Ecto neural progenitor cell (in vitro differentiated cells): ENCODE results near the gene HASPIN.

Experiments used
- DNase-seq: peaks from one replicate; pipeline ENCODE4 v3.0.0-alpha.2; 2018; ENCODE audit warnings: low spot score

Gene HASPIN

DNA sequence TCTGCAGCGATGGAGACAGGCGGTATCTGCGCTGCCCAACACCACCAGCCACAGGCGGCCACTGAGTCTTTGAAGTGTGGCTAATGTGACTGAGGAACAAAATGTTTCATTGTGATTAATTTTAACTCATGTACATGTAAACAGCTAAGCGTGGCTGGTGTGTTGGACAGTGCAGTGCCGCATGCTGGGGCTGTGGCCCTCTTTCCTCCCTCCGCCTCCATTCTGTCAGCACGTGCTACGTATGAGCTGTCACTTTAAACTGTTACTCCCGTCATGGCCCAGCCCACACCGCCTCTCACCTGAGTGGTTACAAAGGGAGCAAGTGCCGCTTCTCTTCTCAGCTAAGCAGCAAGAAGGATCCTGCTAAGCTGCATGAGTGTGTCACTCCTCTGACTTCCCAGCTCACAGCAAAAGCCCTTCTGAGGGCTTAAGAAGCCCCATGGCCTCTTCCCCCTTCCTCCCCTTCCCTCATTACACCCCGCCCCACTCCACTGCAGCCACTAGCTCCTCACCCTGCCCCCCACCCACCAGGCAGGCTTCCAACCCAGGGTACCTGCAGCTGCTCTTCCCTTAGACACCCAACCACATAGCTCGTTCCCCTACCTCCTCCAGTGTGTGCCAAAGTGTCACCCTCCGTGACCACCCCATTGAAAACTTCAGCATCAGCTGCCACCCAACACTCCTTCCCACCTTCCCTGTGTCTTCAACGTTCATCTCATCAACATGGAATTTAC lies 15.0 kb downstream of the HASPIN start:
- no peak for DNase-seq

DNA sequence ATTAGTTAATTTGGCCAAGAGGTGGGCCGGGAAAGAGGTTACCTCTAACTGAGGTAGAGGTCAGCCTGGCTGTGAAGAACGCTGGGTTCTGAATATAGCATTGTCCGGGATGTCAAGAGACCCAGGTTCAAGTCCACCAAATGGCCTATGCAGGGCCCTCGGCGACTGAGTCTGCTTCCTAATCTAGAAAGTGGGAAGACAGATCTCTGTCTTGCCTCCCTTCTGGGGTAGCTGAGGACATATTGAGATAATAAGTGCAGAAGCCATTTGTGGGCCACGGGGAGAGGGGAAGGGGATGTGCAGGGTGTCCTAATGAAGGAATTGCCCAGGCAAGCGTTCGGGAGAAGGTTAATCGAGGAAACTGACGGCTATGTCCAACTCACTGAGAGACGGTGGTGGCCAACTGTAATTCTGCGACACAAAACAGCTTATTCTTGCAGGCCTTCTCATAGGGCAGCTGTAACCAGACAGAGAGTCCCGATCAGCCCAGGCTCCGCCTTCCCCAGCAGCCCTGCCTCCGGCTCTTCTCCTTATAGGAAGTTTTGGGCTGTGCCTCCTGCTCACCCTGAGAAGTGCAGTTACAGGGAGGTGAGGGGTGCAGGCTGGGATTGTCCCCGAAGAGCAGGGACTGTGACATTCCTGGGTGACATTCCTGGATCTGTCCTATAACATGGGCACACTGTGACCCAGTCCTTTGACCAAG lies 15.9 kb downstream of the HASPIN start:
- no peak for DNase-seq

DNA sequence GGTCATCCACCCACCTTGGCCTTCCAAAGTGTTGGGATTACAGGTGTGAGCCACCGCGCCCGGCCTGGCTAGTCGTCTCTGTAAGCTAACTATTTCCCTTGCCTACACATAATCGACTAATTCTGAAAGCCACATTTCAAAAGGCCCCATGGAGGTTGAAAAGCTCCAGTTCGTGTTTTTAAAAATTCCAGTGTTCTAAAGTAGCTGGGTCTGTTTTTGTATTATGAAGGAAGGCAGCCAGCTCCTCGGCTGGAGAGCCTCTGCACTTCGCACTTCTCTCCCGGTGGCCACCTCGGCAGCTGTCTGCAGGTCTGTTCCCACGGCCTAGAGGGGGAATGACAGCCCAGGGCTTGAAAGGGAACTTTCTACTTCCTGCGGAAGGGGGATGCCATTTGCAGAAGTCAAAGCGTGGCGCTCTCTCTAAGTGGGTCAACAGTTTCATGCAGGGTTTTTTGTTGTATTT lies 16.9 kb downstream of the HASPIN start:
- no peak for DNase-seq

DNA sequence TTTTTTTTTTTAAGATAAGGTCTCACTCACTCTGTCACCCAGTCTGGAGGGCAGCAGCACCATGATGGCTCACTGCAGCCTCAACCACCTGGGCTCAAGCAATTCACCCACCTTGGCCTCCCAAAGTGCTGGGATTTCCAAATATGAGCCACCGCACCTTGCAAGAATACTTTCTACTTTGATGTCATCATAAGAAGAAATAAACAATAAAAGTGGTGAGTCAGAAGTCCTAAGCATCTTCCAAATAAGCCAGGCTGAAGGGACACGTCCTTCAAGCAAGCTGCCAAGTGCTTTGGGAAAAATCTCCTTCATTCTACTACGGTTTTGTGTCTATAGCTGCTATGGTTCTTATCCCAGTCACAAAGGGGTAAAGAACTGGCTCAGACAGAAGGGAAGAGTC lies 20.3 kb downstream of the HASPIN start:
- no peak for DNase-seq

DNA sequence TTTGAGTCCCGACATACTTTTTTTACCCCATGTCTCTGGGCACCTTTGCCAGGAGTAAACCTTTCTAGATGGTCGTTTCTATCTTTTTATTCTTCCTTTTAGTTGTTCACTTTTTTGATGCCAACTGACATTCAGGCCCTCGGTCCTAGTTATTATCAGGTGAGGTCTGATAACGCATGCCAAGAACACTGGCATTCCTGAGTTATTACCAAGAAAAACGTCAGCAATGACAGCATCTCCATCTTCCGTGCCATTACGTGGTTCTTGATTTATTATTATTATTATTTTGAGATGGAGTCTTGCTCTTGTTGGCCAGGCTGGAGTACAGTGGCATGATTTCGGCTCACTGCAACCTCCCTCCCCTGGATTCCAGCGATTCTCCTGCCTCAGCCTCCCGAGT lies 21.4 kb downstream of the HASPIN start:
- no peak for DNase-seq

DNA sequence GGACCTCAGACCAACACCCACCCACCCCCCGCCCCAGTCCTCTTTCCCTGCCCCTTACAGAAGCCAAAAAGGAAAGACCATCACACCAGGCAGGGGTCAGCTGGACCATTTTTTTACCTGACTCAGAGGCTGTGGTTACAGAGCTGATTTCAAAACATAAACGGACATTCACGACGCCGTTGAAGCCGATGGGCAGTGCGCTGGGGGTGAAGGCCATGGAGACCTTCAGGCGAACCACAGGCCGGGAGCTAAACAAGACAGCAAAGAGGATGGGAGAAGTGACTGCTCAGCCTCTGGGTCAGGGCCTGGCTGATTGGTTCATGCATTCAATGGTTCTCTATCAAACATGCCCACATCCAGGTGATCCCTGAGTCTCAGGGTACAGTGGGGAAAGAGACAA lies 24.1 kb downstream of the HASPIN start:
- no peak for DNase-seq

DNA sequence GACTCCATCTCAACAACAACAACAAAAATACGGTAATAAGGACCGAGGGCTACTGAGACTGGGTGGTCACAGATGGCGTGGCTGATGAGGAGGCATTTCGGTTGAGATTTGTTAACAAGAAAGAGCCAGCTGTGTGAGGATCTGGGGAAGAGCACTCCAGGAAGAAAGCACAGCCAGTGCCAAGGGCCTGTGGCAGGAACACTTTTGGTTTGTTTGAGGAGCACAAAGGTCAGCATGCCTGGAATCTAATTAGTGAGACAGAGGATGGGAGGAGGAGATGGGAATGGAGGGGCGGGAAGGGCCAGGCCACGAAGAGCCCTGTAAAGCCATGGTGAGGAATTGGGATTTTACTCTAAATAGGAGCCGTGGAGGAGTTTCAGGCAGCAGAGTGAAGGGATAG lies 24.9 kb downstream of the HASPIN start:
- DNase-seq = no peak

DNA sequence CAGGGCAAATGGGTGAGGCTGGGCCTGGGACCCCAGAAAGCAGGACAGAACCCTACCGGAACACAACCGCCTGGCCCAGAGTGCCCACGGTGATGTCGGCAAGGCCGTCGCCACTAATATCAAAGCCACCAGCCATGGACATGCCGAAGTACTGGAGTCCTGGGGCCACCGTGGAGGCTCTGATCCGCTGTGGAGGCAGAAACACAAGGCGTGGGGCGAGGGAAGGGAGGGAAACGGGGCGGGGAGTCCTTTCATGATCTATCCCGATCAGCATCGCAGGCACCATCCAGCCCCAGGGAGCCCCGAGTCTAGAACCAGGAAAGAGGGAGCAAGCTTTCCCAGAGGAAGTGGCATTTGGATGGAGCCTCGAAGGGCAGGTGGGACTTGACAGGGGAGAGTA lies 26.6 kb downstream of the HASPIN start:
- no peak for DNase-seq

DNA sequence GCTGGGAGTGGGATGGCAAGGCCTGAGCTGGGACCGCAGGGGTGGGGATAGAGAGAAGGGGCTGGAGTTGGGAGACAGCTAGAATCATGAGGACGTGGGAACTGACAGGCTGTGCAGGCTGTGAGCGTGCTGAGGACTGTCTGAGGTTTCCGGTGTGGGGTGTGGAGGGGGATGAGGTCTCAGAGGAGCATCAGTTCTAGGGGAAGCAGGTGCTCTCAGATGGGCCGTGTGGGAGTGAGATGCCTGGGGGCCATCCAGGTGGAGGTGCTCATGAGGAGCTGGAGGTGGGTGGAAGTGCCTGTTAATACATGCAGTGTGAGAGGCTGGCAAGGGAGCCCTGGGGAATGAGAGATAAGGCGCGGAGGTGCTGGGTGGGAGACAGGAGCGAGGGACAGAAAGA lies 27.2 kb downstream of the HASPIN start:
- no peak for DNase-seq

DNA sequence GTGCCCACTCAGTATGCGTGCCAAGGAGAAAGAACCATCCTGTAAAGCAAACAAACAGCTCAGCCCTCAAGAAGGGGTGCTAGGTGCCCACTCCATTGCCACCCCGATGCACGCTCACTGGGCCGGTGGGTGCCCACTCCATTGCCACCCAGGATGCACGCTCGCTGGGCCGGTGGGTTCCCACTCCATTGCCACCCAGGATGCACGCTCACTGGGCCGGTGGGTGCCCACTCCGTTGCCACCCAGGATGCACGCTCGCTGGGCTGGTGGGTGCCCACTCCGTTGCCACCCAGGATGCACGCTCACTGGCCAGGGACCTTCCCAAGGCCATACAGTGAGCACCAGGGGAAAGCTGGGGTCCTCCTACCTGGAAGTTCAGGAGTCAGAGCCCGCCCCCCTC lies 28.1 kb downstream of the HASPIN start:
- no peak for DNase-seq

DNA sequence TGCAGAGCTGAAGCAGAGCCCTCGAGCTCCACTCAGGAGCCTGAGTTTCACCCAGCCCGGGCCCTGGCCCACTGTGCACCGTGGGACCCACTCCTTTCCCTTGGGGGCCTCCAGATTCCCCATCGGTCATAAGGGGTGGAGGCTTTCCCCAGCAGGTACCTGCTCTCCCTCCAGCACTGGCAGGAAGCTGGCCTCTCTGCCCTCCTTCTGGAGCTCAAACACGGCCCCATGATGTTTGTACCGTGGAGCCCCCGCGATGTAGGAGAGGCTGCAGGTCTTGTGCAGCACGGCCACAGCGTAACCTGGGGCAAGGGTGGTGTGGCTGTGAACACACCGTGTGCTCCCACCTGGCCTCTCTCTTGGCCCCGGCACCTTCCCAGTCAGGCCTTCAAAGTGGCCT lies 29.9 kb downstream of the HASPIN start:
- DNase-seq = no peak

DNA sequence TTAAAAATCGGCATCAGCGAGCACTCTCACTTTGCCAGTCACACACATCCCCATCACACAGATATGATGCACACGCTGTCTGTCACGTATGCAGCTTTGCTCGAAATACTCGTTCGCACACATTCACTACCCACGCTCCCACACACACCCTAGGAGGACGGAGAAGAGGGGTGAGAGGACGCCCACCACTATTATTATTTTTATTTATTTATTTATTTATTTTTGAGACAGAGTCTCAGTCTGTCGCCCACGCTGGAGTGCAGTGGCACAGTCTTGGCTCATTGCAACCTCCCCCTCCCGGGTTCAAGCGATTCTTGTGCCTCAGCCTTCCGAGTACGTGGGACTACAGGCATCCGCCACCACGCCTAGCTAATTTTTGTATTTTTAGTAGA lies 30.4 kb downstream of the HASPIN start:
- DNase-seq = no peak

DNA sequence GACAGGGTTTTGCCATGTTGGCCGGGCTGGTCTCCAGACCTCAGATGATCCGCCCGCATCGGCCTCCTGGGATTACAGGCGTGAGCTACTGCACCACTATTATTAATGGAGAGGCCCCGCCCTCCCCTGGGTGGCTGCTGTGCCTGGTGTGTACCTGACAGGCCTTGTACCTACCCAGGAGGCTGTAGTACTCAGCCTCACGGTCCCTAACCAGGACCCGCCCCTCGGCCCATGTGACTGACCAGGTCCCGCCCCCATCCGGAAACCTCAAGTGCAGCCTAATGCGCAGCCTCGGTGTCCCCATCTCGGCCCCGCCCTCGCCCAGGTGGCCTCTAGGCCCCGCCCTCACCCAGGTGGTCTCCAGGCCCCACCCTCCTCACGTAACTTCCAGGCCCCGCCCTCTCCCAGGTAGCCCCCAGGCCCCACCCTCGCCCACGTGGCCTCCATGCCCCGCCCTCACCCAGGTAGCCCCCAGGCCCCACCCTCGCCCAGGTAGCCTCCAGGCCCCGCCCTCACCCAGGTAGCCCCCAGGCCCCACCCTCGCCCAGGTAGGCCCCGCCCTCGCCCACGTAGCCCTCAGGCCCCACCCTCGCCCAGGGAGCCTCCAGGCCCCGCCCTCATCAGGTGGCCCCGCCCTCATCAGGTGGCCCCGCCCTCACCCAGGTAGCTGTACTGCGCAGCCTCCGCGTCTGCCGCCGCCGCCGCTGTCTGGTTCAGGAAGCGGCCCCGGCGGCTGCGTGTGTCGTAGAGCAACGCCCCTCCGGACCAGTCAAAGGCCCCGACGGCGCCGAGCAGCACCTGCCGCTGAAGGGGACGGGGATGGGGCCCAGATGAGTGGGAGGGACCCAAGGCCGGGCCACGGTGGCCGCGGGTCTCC lies 31.0 kb downstream of the HASPIN start:
- peak; percentile 95 for DNase-seq

DNA sequence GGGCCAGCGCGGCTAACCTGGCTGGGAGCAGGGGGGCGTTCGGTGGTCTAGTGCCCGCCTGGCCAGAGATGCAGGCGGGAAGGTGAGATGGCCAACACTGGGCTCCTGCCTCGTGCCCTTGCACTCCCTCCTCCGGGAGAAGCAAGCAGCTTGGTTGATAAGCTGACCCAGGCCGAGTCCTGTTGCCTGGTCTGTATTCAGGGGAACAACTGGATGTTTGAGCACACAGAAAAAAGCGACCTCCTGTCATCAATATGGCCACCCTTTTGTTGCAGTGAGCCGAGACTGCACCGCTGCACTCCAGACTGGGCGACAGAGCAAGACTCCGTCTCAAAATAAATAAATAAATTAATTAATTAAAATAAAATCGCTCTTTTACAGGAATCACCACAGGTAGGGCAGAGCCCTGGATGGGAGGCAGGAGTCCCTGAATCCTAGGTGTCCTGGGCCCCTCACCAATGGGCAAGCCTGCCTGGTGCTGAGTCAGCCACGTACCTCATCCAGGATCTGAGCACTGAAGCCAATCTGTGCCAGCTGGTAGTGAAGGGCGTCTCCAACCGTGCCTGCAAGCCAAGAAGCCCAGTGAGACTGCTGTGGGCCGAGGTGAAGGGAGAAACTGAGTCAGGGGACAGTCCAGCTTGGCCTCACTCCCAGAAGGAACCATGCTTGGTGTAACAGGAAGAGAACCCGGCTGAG lies 31.8 kb downstream of the HASPIN start:
- no peak for DNase-seq

DNA sequence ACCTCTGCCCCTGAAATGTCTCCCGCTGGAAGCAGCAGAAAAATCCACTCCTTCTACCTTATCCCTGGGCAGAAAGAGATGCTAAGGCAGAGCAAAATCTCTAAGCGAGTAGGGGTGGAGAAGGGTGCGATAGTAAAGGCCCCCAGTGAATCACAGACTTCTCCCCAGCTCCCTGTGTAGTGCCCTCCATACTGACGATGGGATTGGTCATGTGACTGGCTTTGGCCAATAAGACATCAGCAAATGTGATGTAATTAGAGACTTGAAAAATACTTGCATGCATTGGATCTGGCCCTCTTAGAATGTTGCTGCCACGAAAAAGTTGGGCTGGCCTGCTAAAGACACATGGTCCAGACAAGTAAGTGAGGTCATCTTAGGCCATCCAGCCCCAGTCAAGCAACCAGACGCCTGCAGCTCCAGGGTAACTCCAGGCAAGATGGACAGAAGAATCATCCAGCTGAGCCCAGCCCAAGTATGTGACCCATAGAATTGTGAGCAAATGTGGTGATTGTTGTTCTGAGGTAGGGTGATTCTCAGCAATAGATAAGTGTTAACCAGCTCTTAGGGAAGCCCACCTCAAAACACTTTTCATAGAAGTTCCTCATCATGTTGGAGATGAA lies 36.0 kb downstream of the HASPIN start:
- DNase-seq = no peak

DNA sequence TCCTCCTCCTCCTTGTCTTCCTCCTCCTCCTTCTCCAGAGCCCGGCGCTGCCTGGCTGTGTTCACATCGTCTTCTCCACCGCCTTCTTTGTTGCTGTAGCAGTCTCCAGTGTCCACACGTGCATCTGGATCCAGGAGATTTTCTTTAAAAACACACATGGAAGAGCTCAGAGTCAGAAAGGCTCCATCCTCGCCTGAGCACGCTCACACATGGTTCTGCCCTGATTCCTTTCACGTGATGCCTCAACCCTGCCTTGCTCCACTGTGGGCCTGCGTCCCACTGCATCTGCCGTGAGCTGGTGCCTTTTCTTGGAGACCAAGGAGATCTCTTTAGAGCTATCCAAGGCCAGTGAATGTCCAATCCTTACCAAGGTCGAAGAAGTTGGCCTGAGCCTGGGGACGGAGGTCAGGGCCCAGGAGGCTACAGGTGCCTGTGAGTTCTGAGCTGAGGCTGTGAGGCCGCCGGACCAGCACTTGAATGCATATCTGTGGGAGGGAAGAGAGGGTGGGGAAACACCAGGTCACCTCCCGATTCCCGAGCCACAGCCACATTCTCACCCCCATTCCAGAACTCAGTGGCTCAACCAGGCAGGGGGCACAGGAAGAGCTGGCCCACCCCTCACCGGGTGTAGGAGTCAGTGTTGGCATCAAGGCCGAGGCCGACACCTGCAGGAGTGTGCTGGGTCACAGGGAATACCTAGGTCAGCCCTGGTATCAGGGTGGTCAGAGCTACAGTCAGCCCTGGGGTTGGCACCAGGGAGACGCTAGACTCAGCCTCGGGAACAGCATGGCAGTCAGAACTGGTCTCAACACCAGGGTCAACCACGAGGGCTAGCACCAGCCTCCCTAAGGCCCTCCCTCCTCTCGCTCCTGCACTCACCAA lies 37.6 kb downstream of the HASPIN start:
- DNase-seq = no peak

DNA sequence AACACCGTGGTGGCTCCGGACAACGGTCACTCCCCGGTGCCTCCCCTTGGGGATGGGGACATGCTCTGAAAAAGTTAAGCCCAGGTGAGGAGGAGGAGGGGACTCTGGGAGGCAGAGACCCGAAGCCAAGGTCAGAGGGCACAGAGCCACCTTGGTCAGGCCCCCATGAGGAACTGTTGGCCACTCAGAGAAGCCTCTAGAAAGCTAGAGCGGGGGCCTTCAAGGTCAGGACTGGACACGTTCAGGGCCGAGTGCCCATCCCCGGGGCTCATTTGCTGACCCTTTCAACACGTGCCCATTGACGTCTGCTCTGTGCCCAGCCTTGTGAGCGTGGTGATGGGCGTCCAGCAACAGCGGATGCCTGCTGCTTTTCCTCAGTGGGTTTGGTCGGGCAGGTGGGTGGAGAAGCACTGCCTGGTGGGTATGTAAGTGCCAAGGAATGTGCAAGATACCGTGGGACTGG lies 38.2 kb downstream of the HASPIN start:
- no peak for DNase-seq

DNA sequence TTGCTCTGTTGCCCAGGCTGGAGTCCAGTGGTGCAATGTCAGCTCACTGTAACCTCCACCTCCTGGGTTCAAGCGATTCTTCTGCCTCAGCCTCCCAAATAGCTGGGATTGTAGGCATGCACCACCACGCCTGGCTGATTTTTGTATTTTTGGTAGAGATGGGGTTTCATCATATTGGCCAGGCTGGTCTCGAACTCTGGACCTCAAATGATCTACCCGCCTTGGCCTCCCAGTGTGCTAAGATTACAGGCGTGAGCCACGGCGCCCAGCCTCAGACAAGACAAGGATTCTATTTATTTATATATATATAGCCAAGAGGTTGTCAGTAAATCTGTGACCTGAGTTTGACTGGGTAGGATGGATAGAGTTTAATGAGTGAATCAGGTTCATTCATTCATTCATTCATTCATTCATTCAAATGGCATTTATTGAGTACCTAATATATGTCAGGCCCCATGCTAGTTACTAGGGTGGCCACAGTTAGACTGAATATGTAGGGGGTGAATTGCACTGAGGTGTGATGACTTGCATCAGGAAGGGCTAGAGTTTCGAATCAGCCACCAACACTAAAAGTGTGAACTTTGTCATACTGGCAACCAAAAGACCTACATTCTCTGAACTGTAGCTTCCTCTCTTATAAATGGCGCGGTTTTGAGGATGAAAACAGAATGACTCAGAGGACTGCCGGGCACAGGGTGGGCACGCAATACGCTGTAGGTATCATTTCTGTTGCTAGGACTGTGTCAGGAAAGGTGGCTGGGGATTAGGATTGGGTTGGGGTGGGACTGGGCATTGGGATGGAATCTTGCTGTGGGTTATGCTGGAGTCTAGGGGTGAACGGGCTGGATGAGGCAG lies 39.4 kb downstream of the HASPIN start:
- no peak for DNase-seq

DNA sequence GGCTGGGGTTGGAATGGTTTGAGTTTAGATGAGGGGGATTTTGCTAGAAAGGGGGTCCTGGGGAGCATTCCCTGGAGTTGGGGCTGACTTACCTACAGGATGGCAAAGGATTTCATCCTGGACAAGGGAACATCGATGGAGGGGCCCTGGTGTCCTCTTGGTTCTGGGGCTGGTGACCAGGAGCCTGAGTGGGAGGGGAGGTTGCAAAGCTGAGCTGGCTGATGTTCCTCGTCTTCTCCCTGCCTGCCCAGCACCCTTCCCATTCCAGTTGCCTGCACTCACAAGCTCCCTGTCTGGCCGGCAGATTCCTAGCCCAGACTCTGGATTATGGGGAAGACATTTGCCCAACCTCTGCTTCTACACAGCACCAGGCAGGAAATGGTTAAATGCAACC lies 40.1 kb downstream of the HASPIN start:
- DNase-seq = no peak

DNA sequence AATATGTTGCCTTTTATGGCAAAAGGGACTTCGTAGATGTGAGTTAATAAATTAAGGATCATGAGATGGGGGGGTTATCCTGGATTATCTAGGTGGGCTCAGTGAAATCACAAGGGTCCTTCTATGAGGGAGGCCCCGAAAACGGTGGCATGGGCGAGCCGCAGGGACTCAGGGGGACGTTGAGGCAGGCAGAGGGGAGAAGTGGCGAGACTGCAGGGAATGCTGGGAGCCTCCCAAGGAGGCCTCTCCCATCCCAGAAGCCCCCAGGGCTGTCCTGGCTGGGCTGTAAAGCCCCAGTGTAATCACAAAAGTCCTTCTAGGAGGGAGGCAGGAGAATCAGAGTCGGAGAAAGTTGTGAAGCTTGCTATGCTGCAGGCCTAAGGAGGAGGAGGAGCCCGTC lies 42.3 kb downstream of the HASPIN start:
- DNase-seq = no peak
